CD4-positive, alpha-beta T cell (primary cell): ENCODE results near the gene PNPLA7. TPM values are rescaled to one million over a fixed set of nuclear protein-coding genes. Genes with fewer than 3 reads are reported as not detected.
"Not testable (repeated sequence)": the region's sequence is repeated elsewhere in the genome, so short reads cannot be mapped to it uniquely, and the experiment has no call there.

ENCODE experiments used
- ATAC-seq: fragments of 200-7000 bp; cut with Tn5 transposase; one replicate; pipeline ENCODE4 v1.10.0; 2022; ENCODE audit warnings: mild to moderate bottlenecking; ENCODE audit not compliant: poor library complexity
- CTCF ChIA-PET: fragments of 350-600 bp; sonication (Branson Sonifier 250); formaldehyde crosslinking; loops from one replicate; lab custom pipeline; 2021; ENCODE audit warnings: antibody characterized with exemption, inconsistent platforms; lab: Charles Lee
- POLR2A ChIA-PET: fragments of 350-600 bp; sonication (Branson Sonifier 250); formaldehyde crosslinking; loops from one replicate; lab custom pipeline; 2021; ENCODE audit warnings: antibody characterized with exemption, inconsistent platforms; lab: Charles Lee
- DNase-seq, 14 experiments: peaks; one replicate each; pipeline ENCODE4 v3.0.0-alpha.2; 2013 to 2020; ENCODE audit warnings: mixed read lengths in 2 of 14
- H3K27ac ChIP-seq, 2 donors: one replicate each; pipeline versions ENCODE4 v1.5.1 to v1.7.0; 2013; ENCODE audit warnings: low read length in 2 of 2, low read depth in 1 of 2, mild to moderate bottlenecking in 1 of 2
- H3K27me3 ChIP-seq, 2 experiments: 1 replicate in 1 of 2; 2 replicates in 1 of 2; pipeline versions ENCODE4 v1.6.1 to v1.7.0; 2013; ENCODE audit warnings: low read length in 2 of 2, control low read depth in 1 of 2, mild to moderate bottlenecking in 1 of 2, moderate library complexity in 1 of 2; ENCODE audit not compliant: insufficient read depth in 2 of 2, control insufficient read depth in 1 of 2
- H3K36me3 ChIP-seq: one replicate; pipeline ENCODE4 v1.6.1; 2013; ENCODE audit warnings: low read length, control low read depth; ENCODE audit not compliant: insufficient read depth
- H3K4me1 ChIP-seq: one replicate; pipeline ENCODE4 v1.6.1; 2013; ENCODE audit warnings: low read length, control low read depth; ENCODE audit not compliant: insufficient read depth
- H3K4me3 ChIP-seq: one replicate; pipeline ENCODE4 v1.5.1; 2013; ENCODE audit warnings: mild to moderate bottlenecking, low read length, moderate library complexity
- H3K9me3 ChIP-seq, 2 experiments: 1 replicate in 1 of 2; 2 replicates in 1 of 2; pipeline versions ENCODE4 v1.6.1 to v1.7.0; 2013; ENCODE audit warnings: low read length in 2 of 2, mild to moderate bottlenecking in 2 of 2, control low read depth in 1 of 2, moderate library complexity in 1 of 2; ENCODE audit not compliant: control insufficient read depth in 1 of 2, insufficient read depth in 1 of 2
- H3K27ac Mint-ChIP-seq: one replicate; pipeline ENCODE4 v1.8.0; 2020; ENCODE audit warnings: mixed read lengths
- H3K27me3 Mint-ChIP-seq: one replicate; pipeline ENCODE4 v1.8.0; 2021; ENCODE audit warnings: mixed read lengths
- H3K36me3 Mint-ChIP-seq: one replicate; pipeline ENCODE4 v1.8.0; 2021; ENCODE audit warnings: low read depth, mixed read lengths
- H3K4me1 Mint-ChIP-seq: one replicate; pipeline ENCODE4 v1.8.0; 2021; ENCODE audit warnings: low read depth, mixed read lengths
- H3K4me3 Mint-ChIP-seq: one replicate; pipeline ENCODE4 v1.8.0; 2020; ENCODE audit warnings: mild to moderate bottlenecking, mixed read lengths
- H3K9me3 Mint-ChIP-seq: one replicate; pipeline ENCODE4 v1.8.0; 2020; ENCODE audit warnings: mixed read lengths
- intact Hi-C, 2 experiments: fragments of 100-400 bp; cut with DNase I in 1 of 2; cut with micrococcal nuclease in 1 of 2; formaldehyde crosslinking; loops; one replicate each; pipeline versions ENCODE4 v1.15.1 to v1.9.0; 2023 to 2025; cut with DNase I, micrococcal nuclease
- total RNA-seq, 174 experiments: library from RNA in 2 of 174; stranded (reverse) in 2 of 174; gene quantifications; one replicate each; pipeline ENCODE4 v1.2.3 and lab custom pipeline; 2021 to 2026
- TF ChIP-seq, protein P1 (sequence below): fragments of 200-600 bp; IDR thresholded peaks from one replicate; pipeline ENCODE4 v1.8.0; 2022; ENCODE audit warnings: antibody characterized with exemption, mild to moderate bottlenecking

PNPLA7 gene
- total RNA-seq, 2 experiments from 2014 or later: 7.8 to 8.4 TPM

GRCh38 chr9:137534256-137535119 is 15.7 kb downstream of the PNPLA7 start:
- intact Hi-C loops: no loop called here
- CTCF ChIA-PET: interaction anchor here (0.9 to 1.1 kb wide), 3 partner anchors 15 to 44 kb away, joined by 4 to 5 read pairs (median 5); partner anchors contain the start of genes DPH7 and MRPL41

GRCh38 chr9:137532891-137533468 is 17.2 kb downstream of the PNPLA7 start:
- H3K36me3 ChIP-seq, POLR2A ChIA-PET, H3K36me3 Mint-ChIP-seq, ATAC-seq, H3K27me3 Mint-ChIP-seq, CTCF ChIA-PET, H3K4me3 ChIP-seq, intact Hi-C loops, H3K27me3 ChIP-seq, H3K27ac Mint-ChIP-seq, H3K27ac ChIP-seq, DNase-seq, H3K4me3 Mint-ChIP-seq, H3K9me3 Mint-ChIP-seq: not testable (repeated sequence)
- H3K4me1 Mint-ChIP-seq: peaks cover 25% of the 10 kb centered on the region
- H3K4me1 ChIP-seq: peaks cover 25% of the 10 kb centered on the region
- peaks cover 0 to 12% of the 10 kb centered on the region in 2 experiments for H3K9me3 ChIP-seq

More at GRCh38 chr9:137534256-137535119, 15.7 kb downstream of the PNPLA7 start:
- Mint-ChIP-seq H3K27ac (peak overlapping the region; percentile 28), H3K27me3 (no peaks in the 10 kb centered on the region), H3K36me3 (no peaks in the 10 kb centered on the region), H3K4me3 (no peak overlapping the region), H3K9me3 (peaks cover 3% of the 10 kb centered on the region), H3K4me1 (peaks cover 25% of the 10 kb centered on the region)
- Histone ChIP-seq H3K27me3 (no peaks in the 10 kb centered on the region), H3K27ac (no peak overlapping the region), H3K9me3 (peaks cover 0 to 12% of the 10 kb centered on the region in 2 experiments), H3K4me1 (peaks cover 25% of the 10 kb centered on the region), H3K36me3 (no peaks in the 10 kb centered on the region), H3K4me3 (no peak overlapping the region)
- POLR2A ChIA-PET: interaction anchor here (0.6 to 1.5 kb wide), 3 partner anchors 12 to 45 kb away, joined by 3 to 6 read pairs (median 4); partner anchors contain the start of genes DPH7 and MRPL41
- TF ChIP-seq, protein P1, sequence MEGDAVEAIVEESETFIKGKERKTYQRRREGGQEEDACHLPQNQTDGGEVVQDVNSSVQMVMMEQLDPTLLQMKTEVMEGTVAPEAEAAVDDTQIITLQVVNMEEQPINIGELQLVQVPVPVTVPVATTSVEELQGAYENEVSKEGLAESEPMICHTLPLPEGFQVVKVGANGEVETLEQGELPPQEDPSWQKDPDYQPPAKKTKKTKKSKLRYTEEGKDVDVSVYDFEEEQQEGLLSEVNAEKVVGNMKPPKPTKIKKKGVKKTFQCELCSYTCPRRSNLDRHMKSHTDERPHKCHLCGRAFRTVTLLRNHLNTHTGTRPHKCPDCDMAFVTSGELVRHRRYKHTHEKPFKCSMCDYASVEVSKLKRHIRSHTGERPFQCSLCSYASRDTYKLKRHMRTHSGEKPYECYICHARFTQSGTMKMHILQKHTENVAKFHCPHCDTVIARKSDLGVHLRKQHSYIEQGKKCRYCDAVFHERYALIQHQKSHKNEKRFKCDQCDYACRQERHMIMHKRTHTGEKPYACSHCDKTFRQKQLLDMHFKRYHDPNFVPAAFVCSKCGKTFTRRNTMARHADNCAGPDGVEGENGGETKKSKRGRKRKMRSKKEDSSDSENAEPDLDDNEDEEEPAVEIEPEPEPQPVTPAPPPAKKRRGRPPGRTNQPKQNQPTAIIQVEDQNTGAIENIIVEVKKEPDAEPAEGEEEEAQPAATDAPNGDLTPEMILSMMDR: peak; percentile 69
- ATAC-seq (peak; percentile 68), DNase-seq (peak in 4 of 14 experiments; percentile 14 to 62 (median 49))

DNA sequence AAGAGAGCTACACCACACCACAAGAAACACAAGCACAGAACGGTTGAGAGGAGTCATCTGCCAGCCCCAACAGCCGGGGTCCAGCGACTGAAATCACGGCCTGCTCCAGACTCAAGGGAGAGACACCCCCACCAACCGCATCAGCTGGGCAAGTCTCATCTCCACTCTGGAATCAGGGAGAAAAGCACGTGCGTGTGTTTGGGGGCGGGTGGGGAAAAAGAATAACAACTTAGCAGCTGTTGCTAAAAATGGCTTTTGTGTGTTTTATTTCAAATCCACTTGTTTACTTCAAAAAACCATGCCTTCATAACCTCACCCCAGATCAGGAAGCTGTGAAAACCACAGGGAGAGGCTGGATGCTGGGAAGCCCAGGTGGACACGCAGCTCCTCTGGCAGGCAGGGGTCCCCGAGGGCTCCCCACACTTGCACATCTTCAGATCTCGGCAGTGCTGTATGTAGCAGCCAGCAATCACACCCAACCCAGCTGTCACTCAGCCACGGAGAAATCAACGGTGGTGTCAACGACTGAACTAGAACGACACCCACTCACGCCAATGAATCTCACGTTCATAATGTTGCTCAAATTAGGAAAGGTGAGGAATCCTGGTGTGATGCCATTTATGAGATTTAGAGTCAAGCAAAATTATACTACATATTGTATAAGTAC is 19.0 kb downstream of the PNPLA7 start:
- intact Hi-C loops: no loop called here

More for the DNA sequence above, 19.0 kb downstream of the PNPLA7 start:
- H3K4me1 ChIP-seq: peaks cover 11% of the 10 kb centered on the region
- no peaks in the 10 kb centered on the region for H3K36me3 ChIP-seq
- H3K9me3 ChIP-seq: peaks cover 0 to 4% of the 10 kb centered on the region in 2 experiments
- no peak overlapping the region for H3K4me3 Mint-ChIP-seq
- no peak overlapping the region for H3K4me3 ChIP-seq
- ChIA-PET POLR2A (no interaction called here), CTCF (interaction anchor here (0.6 kb wide), 1 partner anchor 56 kb away, joined by 3 read pairs; no protein-coding TSS in a partner anchor)
- no peak for DNase-seq
- H3K27ac ChIP-seq: no peak overlapping the region
- H3K9me3 Mint-ChIP-seq: no peaks in the 10 kb centered on the region
- no peak for ATAC-seq
- no peaks in the 10 kb centered on the region for H3K27me3 Mint-ChIP-seq
- no peaks in the 10 kb centered on the region for H3K27me3 ChIP-seq
- TF ChIP-seq, protein P1: no peak
- H3K36me3 Mint-ChIP-seq: no peaks in the 10 kb centered on the region
- H3K27ac Mint-ChIP-seq: no peak overlapping the region
- H3K4me1 Mint-ChIP-seq: peaks cover 10% of the 10 kb centered on the region
